HG03520 (cell line): Measurements from ENCODE around the gene RAPGEF6.
A peak's percentile ranks its signal among the peaks of the same experiment; 100 is the strongest.
"Not testable (repeated sequence)": the region's sequence is repeated elsewhere in the genome, so short reads cannot be mapped to it uniquely, and the experiment has no call there.

Experiments used
- ATAC-seq: cut with Tn5 transposase; IDR thresholded peaks from one replicate; pipeline ENCODE4 v1.9.1; 2021; ENCODE audit warnings: mild to moderate bottlenecking, moderate library complexity; ENCODE audit not compliant: unreplicated experiment

The RAPGEF6 gene

GRCh38 chr5:131457193-131457592 is 177.8 kb downstream of the RAPGEF6 start:
- no peak for ATAC-seq

DNA sequence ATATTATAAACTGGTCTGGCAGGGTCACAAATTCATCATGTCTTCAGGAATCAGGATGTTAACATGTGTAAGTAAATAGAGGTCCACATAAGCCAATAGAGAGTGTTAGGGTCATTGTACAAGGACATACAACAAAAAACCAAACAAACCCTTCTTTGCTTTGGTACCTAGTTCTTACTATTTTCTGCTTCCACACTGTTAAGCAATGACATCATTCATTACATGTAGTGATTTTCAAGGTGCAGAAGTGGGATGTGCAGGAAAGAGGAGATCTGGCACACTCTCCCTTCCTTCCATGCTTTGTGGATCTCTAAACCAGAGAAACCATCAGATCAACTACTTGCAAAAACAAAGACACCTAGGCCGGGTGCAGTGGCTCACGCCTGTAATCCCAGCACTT is 184.1 kb downstream of the RAPGEF6 start:
- ATAC-seq: no peak

DNA sequence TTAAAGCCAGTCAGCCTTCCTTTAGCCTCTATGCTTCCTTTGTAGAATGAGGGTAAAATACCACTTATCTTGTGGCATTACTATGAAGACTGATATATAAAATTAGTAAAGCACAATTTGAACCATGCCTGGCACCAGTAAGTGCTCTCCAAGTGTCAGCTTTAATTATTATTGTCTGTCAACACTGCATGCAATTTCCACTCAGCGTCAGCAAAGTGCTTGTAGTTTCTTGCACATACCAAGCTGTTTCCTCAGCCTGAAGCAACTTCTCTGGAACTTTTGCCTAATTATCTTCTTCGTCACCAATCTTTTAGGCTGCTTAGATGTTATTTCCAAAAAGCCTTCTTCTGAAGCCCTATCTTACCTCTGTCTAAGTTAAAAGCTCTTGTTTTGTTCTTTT is 193.8 kb downstream of the RAPGEF6 start:
- no peak for ATAC-seq

DNA sequence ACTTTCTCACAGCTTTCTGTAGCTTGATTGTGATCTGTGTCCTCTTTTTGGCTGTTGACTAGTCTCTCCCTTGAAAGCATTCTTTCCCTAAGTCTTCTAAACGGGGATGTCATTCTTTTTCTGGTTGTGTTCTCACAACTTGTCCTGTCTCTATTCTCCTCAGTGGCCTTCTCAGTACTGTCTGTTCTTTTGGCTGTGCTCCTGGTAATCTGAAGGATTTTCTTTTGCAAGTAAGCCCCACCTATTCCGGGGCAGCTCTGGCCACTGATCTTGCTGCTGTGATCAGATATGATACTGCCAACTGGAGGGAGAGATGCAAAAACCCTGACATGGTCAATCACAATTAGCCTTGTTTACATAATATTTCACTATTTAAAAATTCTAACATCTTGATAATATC is 198.9 kb downstream of the RAPGEF6 start:
- no peak for ATAC-seq

- ATAC-seq: no peak
Observed at GRCh38 chr5:131433109-131433508, 201.9 kb downstream of the RAPGEF6 start.

DNA sequence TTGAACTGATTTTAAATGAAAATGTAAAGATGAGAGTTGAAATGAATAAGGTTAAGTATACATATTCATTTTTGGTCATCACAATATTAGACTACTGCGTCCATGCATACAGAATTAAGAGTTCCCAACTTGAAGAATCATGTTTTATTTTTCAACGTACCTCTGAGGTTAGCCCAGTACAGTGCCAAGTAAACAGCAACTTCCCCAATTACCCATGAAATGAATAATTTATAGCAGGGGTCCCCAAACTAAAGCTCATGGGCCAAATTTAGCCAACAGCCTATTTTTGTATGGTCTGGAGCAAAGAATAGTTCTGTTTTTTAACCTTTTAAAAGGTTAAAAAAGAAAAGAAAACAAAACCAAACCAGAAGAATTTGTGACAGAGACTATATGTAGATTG is 203.2 kb downstream of the RAPGEF6 start:
- no peak for ATAC-seq

DNA sequence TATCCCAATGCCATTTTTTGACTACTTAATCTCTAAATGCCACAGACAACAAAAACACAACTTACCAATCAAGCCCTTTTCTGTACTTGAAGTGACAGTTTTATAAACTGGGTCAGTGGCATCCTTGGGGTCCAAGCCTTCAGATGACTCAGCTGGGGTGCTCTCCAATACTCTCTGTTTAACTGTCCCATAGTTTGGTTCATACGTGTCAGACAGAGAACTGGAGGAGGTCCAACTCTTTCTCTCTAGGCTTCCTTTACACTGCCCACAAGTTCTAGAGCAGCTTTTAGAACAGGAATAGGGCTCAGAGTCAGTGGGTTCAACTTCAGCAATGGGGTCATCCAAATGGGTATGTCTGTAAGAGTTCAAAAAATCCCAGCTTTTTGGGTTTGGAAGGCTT is 204.2 kb downstream of the RAPGEF6 start:
- no peak for ATAC-seq

DNA sequence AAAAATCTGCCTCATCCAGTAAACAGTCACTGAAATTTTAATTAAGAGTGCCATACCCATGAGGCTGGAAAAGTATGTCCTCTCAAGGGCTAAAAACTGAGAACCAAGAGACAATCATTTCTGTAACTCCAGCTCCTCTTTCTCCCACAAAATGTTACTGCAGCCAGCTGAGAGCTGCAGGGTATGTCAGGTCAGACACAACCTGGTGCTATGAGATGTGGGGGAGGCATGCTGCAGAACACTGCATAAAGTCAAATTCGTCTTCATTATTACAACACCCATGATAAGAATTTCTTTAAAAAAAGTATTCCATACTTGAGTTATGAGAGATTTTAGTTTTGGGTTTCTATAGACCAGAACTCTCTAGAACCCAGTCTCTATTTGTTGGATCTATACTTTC is 209.0 kb downstream of the RAPGEF6 start:
- no peak for ATAC-seq

GRCh38 chr5:131423056-131423455 is 212.0 kb downstream of the RAPGEF6 start:
- ATAC-seq: no peak

DNA sequence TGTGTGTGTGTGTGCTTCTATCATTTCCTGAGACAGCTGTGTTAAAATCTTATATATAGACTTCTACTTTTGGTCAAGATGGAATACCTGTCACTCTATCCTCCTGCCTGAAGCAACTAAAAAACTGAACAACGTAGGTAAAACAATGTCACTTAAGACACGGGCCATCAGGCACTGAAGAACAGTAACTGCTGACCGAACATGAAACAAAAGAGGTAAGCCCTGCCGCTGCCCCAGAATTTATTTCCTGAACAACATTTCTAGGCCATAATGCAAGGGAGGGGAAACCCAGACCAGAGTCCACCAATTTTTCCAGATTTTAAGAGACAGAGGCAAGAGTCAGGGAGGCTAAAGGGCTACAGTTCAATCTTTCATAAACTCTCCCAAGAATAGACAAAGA is 215.2 kb downstream of the RAPGEF6 start:
- no peak for ATAC-seq

DNA sequence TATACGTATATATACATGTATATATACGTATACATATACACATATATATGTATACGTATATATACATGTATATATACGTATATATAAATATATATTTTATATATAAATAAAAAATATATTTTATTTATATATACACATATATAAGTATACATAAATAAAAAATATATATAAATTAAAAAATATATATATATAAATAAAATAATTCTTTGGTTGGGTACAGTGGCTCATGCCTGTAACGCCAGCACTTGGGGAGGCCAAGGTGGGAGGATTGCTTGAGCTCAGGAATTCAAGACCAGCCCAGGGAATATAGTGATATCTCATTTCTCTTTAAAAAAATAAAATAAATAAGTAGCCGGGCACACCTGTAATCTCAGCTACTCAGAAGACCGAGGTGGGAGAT is 216.2 kb downstream of the RAPGEF6 start:
- no peak for ATAC-seq

GRCh38 chr5:131417240-131417869 is 217.7 kb downstream of the RAPGEF6 start:
- ATAC-seq: peak; percentile 37

DNA sequence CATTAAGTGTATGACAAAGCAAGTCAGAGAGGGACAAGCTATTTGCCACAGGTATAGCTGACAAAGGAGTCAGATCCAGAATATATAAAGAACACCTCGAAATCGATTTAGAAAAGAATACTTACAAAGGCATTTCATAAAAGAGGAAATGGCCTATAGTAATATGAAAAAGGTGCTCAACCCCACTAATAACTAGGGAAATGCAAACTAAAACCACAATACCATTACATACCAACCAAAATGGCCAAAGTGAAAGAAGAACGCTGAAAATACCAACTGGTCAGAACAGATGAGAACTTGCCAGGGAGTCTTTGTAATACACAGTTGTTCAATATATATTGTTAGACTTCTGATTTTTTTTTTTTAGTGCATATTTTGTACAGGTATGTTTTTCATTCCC is 218.3 kb downstream of the RAPGEF6 start:
- peak; percentile 78 for ATAC-seq

- peak; percentile 44 for ATAC-seq
Observed at GRCh38 chr5:131413605-131414559, 221.1 kb downstream of the RAPGEF6 start.

- no peak for ATAC-seq
Observed at GRCh38 chr5:131406975-131407638, 227.9 kb downstream of the RAPGEF6 start.

DNA sequence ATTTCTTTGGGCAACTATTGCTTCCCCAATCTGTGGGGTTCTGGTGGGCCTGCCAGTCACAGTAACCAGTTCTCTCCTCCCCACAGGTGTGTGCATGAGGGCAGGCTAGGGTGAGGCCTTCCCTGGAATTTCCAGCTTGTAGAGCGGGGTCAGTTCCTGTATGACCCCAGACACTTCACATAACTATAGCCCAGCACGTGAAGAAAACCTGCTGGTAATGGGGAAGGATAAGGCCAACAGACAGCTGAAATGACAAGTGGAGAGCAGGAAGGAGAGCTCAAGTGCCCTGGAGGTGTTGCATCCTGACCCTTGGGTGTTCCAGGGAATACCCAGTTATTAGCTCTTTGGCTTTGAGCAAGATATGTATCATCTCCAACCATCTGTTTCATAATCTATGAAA is 229.0 kb downstream of the RAPGEF6 start:
- no peak for ATAC-seq

GRCh38 chr5:131405674-131406073 is 229.4 kb downstream of the RAPGEF6 start:
- ATAC-seq: no peak

DNA sequence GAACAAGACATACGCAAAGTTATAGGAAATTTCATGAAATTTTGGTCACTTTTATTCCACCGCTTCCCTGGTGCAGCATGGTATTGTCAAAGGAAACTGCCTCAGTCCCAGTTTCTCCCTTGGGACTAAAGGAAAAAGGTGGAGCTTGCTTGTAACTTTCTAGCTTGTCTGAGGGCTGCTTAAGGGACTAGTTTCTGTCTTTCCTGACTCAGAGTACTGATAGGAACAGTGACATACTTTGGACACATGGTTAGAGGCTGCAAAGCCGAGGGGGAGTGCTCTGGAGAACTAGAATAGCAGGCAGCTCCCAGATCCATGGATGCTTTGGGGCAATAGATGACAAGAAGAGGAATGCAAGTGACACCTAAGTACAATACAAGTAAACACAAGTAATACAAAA is 234.4 kb downstream of the RAPGEF6 start:
- no peak for ATAC-seq

DNA sequence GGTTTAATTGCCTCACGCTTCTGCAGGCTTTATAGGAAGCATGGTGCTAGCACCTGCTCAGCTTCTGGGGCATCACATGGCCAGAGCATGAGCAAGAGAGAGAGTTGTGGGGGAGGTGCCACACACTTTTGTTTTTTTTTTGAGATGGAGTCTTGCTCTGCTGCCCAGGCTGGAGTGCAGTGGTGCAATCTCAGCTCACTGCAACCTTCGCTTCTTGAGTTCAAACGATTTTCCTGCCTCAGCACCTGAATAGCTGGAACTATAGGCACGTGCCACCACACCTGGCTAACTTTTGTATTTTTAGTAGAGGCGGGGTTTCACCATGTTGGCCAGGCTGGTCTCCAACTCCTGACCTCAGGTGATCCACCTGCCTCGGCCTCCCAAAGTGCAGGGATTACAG is 236.0 kb downstream of the RAPGEF6 start:
- ATAC-seq: not testable (repeated sequence)

- ATAC-seq: no peak
Observed at GRCh38 chr5:131396630-131397273, 238.3 kb downstream of the RAPGEF6 start.

GRCh38 chr5:131396015-131396414 is 239.0 kb downstream of the RAPGEF6 start:
- ATAC-seq: peak; percentile 94
